Stimulated activated naive B cell treated with anti-CD40 and anti-IgM and Interleukin-4, amounts not matched to agents 10 μg/mL and 1 μg/mL and 100 μg/mL, for 72 hours (primary cell): ENCODE measurements around the gene PLEKHG3.

Experiments used
- ATAC-seq, 2 donors: fragments of 150-1000 bp; cut with Tn5 transposase; replicated peaks; 2 replicates each; pipeline ENCODE4 v1.10.0; 2021; ENCODE audit warnings: moderate library complexity in 1 of 2
- DNase-seq: peaks from one replicate; pipeline ENCODE4 v3.0.0; 2021
- H3K27ac Mint-ChIP-seq: one replicate; pipeline ENCODE4 v1.8.0; 2022; ENCODE audit warnings: mild to moderate bottlenecking, mixed read lengths
- H3K27me3 Mint-ChIP-seq, 2 donors: one replicate each; pipeline ENCODE4 v1.8.0; 2022; ENCODE audit warnings: mixed read lengths in 2 of 2
- H3K36me3 Mint-ChIP-seq, 2 donors: one replicate each; pipeline ENCODE4 v1.8.0; 2022; ENCODE audit warnings: mixed read lengths in 2 of 2, mild to moderate bottlenecking in 1 of 2
- H3K4me1 Mint-ChIP-seq, 2 donors: one replicate each; pipeline ENCODE4 v1.8.0; 2022; ENCODE audit warnings: mixed read lengths in 2 of 2, mild to moderate bottlenecking in 1 of 2
- H3K4me3 Mint-ChIP-seq, 2 donors: one replicate each; pipeline ENCODE4 v1.8.0; 2022; ENCODE audit warnings: mild to moderate bottlenecking in 2 of 2, mixed read lengths in 2 of 2, moderate library complexity in 1 of 2
- H3K9me3 Mint-ChIP-seq, 2 donors: one replicate each; pipeline ENCODE4 v1.8.0; 2022; ENCODE audit warnings: mixed read lengths in 2 of 2, mild to moderate bottlenecking in 1 of 2

PLEKHG3 gene

DNA sequence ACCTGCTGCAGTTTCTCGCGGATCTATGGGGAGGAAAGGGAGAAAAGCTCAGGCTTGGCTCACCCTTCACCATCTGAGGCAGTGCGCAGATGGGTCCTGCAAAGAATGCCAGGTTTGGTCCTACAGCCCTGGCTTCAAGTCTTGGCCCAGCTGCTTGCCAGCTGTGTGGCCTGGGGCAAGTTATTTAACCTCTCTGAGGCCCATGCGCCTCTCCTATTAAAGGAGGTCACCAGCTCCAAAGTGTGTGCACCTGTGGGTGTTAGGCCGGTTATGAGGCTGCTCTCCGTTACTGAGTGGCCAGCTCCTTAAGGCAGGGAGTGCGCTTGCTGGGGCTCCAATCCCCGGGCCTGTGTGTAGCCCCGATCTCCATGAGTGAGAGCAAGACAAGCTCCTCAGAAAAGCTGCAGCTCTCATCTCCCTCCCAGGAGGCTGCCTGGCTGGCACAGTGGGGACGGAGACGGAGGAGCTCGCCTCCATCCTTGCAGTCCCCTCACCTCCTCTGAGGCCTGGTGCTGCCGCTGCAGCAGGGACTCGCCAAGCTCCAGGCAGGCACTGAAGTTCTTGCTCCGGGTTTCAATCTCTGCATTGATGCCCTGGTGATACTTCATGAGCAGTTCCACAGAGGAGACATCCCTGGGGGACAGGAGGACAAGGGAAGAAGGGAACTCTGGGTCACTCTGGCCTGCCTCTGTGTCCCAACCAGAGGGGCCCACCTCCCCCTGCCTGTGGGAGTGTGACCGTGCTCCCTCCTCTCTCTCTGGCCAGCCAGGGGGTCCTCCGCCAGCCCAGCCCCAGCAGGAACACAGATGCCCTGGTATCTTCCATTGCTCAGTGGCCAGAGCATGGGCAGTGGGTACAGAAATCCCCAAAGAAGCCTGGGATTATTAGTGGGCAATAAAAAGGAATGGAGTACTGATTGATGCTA is 65.1 kb downstream of the PLEKHG3 start:
- Mint-ChIP-seq H3K4me1 (peaks cover 5 to 8% of the 10 kb centered on the region in 2 donors), H3K36me3 (no peaks in the 10 kb centered on the region), H3K27me3 (peaks cover 5% of the 10 kb centered on the region in 2 donors), H3K4me3 (no peak overlapping the region), H3K9me3 (no peaks in the 10 kb centered on the region), H3K27ac (no peak overlapping the region)
- ATAC-seq (no peak), DNase-seq (no peak)

DNA sequence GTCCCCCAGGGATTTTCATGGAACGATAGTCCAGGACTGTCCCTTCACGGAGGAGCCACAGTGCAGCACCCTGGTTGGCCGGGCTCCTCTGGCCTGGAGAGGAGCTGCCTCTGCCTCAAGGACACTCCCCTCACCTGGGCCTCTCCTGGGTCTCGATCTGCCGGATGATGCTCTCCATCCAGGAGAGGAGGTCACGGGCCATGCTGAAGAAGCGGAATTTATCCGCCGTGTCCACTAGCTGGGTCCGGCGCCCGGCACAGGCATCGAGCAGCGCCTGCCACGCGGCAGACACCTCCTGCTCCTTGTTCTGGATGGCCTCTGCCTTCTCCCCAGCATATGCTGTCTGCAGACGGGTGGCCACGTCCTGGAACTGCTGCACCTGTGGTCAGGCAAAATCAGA is 66.5 kb downstream of the PLEKHG3 start:
- DNase-seq (no peak), ATAC-seq (no peak)
- Mint-ChIP-seq H3K9me3 (no peaks in the 10 kb centered on the region), H3K27ac (no peak overlapping the region), H3K27me3 (peaks cover 0 to 4% of the 10 kb centered on the region in 2 donors), H3K36me3 (no peaks in the 10 kb centered on the region), H3K4me3 (no peak overlapping the region), H3K4me1 (peaks cover 0 to 3% of the 10 kb centered on the region in 2 donors)

DNA sequence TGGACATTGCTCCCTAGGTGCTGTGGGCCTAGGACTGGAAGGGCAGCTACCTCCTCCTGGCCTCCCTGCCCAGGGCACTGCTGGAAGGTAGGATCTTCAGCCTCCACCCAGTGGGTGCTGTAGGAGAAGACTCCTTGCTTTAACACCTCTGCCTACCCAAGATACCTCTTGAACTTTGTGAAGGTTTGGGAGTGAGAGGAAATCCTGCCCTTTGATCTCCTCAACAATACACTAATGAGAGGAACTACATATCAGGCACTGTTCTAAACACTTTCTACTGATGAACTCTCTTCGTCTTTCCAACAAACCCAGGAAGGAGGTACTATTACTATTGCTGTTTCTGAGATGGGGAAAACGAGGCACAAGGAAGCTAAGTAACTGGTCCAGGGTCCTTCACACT is 66.9 kb downstream of the PLEKHG3 start:
- DNase-seq (no peak), ATAC-seq (no peak)
- no peaks in the 10 kb centered on the region for H3K4me1 Mint-ChIP-seq
- no peaks in the 10 kb centered on the region for H3K9me3 Mint-ChIP-seq
- H3K4me3 Mint-ChIP-seq: no peak overlapping the region
- H3K27ac Mint-ChIP-seq: no peak overlapping the region
- H3K36me3 Mint-ChIP-seq: no peaks in the 10 kb centered on the region
- H3K27me3 Mint-ChIP-seq: no peaks in the 10 kb centered on the region

DNA sequence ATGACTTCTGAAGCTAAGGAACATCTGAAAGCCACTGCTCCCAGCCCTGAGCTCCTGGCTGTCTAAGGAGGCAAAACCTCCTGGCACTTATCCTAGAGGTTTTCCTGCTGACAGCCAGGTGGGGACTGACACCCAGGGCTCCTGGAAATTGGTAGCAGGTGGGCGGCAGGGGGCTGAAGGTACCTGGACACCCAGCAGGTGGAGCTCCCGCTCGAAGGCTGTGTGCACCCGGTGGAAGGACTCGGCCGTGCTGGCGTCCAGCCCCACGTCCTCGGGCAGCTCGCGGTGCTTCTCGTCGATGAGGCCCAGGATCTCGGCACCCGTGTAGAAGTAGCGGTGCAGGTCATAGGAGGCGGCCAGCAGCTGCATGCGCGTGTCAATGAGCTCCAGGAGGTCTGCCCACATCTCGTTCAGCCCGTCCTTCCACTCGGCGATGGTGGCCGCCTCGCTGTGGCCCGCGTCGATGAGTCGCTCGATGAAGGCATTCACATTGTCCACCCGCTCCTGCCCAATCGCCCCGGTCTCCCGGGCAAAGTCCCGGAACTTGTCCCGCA is 68.2 kb downstream of the PLEKHG3 start:
- Mint-ChIP-seq H3K9me3 (no peaks in the 10 kb centered on the region), H3K27ac (no peak overlapping the region), H3K4me3 (no peak overlapping the region), H3K4me1 (no peaks in the 10 kb centered on the region), H3K36me3 (no peaks in the 10 kb centered on the region), H3K27me3 (no peaks in the 10 kb centered on the region)
- DNase-seq: no peak
- ATAC-seq: no peak

DNA sequence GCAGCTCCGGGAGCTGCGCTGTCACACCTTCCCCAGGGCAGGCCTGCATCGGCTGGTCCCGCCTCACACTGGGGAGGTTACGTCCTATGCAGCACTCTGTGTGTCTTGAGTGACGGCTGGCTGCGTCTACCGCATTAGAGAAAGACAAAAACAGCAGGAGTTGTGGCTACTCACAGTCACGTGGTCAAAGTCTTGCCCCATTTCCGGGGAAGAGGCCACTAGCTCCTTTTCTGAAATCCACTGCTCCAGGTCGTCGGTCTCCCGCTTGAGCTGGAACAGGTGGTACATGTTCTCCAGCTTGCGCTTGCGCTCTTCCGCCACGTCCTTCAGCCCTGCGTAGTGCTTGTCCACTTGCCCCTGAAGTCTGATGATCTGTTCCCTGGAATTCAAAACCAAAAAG is 68.8 kb downstream of the PLEKHG3 start:
- H3K27me3 Mint-ChIP-seq: no peaks in the 10 kb centered on the region
- no peaks in the 10 kb centered on the region for H3K36me3 Mint-ChIP-seq
- DNase-seq: no peak
- H3K9me3 Mint-ChIP-seq: no peaks in the 10 kb centered on the region
- H3K27ac Mint-ChIP-seq: no peak overlapping the region
- H3K4me1 Mint-ChIP-seq: no peaks in the 10 kb centered on the region
- no peak for ATAC-seq
- no peak overlapping the region for H3K4me3 Mint-ChIP-seq

DNA sequence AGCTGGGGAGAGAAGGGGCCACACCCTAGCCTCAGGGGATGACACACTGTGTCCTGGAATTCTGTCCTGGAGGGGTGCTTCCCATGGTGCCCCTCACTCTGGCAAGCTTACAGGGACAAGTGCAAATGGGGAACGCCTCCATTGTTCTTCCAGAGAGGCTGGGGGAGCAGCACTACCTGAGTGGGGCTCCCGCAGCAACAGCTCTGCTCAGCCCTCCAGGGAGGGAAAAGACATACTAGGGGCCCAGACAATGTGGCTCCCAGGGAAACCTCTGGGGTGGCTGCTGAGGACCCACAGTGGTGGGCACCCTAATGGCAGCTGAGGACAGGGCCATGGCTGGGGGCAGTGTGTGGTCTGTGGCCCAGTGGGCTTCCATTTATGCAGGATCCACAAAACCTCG is 69.4 kb downstream of the PLEKHG3 start:
- no peaks in the 10 kb centered on the region for H3K4me1 Mint-ChIP-seq
- no peak overlapping the region for H3K27ac Mint-ChIP-seq
- no peak for ATAC-seq
- no peaks in the 10 kb centered on the region for H3K36me3 Mint-ChIP-seq
- no peaks in the 10 kb centered on the region for H3K9me3 Mint-ChIP-seq
- no peak for DNase-seq
- no peak overlapping the region for H3K4me3 Mint-ChIP-seq
- no peaks in the 10 kb centered on the region for H3K27me3 Mint-ChIP-seq

DNA sequence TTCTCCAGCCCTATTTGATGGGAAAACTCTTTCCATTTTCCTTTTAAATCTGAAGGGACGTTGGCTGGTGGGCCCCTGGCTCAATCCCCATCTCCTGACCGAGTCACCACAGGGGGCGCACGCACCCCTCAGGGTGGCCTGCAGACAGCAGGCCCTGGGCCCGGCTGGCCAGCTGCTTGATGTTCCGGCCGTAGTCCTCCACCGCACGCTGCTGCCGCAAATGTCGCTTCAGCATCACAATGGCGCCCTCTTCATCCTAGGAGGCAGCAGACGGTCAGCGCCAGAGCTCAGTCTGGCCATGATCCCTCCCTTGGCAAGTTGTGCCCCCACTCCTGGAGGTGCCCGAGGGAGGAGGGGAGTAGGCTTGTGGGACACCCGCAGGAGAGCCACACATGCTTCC is 70.0 kb downstream of the PLEKHG3 start:
- ATAC-seq: no peak
- H3K27ac Mint-ChIP-seq: no peak overlapping the region
- H3K27me3 Mint-ChIP-seq: no peaks in the 10 kb centered on the region
- no peaks in the 10 kb centered on the region for H3K36me3 Mint-ChIP-seq
- H3K9me3 Mint-ChIP-seq: no peaks in the 10 kb centered on the region
- no peaks in the 10 kb centered on the region for H3K4me1 Mint-ChIP-seq
- DNase-seq: no peak
- no peak overlapping the region for H3K4me3 Mint-ChIP-seq

DNA sequence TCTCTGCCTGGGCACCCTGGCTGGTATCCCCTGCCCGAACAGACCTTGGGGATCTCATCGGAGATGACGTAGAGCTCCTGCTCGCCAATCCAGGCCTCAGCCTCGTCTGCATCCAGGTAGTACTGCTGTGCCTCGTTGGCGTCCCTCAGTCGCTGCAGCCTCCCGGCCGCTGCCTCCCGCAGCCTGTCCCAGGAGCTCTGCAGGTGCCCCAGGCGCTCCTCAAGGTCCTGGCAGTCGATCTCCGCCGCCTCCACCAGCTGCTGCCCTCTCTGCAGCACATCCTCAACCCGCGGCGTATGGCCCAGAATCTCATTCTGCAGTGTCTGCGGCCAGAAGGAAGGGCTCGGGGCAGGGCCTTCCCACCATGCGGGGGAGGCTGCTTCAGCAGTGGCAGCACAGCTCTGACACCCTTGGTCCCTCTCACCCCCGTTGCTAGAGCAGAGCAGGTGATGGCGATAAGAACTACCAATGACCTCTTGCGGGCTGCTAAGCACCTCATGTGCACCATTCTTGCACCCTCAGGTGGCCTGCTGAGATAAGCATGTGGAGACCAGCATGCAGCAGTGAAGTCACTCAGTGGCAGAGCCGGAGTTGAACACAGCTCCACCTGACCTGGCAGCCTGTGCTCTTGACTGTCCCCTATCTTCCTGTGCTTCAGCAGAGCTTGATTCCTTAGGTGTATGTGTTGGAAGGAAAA is 71.0 kb downstream of the PLEKHG3 start:
- no peak for ATAC-seq
- H3K4me3 Mint-ChIP-seq: no peak overlapping the region
- H3K4me1 Mint-ChIP-seq: no peaks in the 10 kb centered on the region
- no peaks in the 10 kb centered on the region for H3K36me3 Mint-ChIP-seq
- no peak for DNase-seq
- no peaks in the 10 kb centered on the region for H3K9me3 Mint-ChIP-seq
- no peaks in the 10 kb centered on the region for H3K27me3 Mint-ChIP-seq
- no peak overlapping the region for H3K27ac Mint-ChIP-seq

DNA sequence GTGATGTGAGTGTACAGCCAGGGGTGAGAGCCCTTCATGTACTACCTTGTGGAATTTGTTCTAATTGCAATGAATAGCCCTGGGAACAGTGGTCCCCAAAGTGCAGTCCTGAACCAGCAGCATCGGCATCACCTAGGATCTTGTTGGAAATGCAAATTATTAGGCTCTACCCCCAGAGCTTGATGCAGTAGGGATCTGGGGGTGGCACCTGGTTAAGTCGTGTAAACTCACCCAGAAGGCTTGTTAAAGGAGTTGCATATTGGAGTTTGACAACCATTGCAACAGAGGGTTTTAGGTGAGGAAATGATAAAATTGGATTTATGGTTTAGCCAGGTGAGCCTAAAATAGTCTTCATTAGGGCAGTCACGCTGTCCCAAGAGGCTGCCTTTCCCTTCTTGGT is 73.2 kb downstream of the PLEKHG3 start:
- no peak for DNase-seq
- Mint-ChIP-seq H3K27ac (no peak overlapping the region), H3K4me3 (no peak overlapping the region), H3K36me3 (no peaks in the 10 kb centered on the region), H3K27me3 (no peaks in the 10 kb centered on the region), H3K4me1 (no peaks in the 10 kb centered on the region), H3K9me3 (no peaks in the 10 kb centered on the region)
- no peak for ATAC-seq

DNA sequence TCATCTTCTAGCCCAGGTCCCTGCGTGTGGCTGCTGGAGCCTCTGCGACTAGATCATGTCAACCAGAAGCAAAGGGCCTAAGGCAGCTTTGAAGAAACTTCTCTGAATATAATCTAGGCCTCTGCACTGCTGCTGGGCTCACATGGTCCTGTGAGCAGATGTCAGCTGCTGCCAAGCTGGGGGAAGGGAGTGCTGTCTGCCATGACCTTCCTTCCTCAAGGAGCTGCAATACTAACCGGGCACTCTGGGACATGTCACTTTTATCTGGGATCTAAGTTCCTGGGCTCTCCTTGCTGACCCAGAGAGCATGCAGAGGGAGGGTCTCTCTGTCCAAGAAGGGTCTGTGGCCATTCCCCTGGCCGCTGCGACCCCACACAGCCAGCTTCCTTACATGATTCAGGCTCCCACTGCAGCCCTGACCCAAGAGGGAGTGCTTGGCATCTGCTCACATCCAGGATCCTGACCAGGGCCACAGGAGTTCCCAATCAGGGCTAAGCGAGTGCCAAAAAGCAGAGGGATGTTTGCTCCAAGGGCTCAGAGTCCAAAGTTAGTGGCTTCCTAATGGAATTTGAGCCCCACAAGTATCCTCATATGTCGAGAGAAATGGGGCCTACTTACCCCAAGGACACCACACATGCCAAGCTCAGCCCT is 74.0 kb downstream of the PLEKHG3 start:
- DNase-seq (no peak), ATAC-seq (no peak)
- H3K4me1 Mint-ChIP-seq: no peaks in the 10 kb centered on the region
- H3K36me3 Mint-ChIP-seq: no peaks in the 10 kb centered on the region
- no peaks in the 10 kb centered on the region for H3K9me3 Mint-ChIP-seq
- no peak overlapping the region for H3K4me3 Mint-ChIP-seq
- H3K27ac Mint-ChIP-seq: no peak overlapping the region
- no peaks in the 10 kb centered on the region for H3K27me3 Mint-ChIP-seq

DNA sequence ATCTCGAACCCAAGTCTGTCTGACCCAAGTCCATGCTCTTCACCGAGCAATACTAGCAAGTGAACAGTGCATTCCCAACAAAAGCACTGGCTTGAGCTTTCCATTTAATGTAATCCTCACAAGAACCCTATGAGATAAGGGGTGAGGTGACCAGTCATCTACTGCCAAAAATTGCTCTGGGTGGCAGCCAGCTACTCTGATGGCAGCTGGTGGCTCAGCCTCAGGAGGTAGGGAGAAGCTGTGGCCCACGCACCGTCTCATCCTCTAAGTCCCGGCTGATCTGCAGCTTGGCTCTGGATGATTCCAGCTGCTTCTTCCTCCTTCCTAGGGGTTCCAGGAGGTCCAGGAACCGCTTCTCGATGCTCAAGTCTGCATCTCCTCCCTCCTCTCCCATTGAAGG is 75.2 kb downstream of the PLEKHG3 start:
- DNase-seq (no peak), ATAC-seq (no peak)
- Mint-ChIP-seq H3K4me1 (no peaks in the 10 kb centered on the region), H3K36me3 (no peaks in the 10 kb centered on the region), H3K9me3 (no peaks in the 10 kb centered on the region), H3K4me3 (no peak overlapping the region), H3K27ac (no peak overlapping the region), H3K27me3 (no peaks in the 10 kb centered on the region)

DNA sequence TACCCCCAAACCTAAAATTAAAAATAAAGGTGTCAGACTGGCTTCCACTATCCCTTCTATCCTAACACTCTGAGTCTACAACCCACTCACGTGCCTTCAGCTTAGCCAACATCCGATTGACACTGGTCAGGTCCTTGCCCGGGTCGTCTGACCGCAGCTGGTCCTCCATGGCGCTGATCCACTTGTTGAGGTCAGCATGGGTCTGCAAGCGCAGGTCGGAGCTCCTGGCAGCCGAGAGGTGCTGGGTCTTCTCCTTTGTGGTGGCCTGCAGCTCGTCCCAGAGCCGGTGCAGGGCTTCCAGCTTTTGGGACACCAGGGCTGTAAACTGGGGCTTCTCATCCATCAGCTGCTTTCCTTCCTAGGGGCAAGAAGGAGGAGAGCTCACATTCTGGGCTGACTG is 78.0 kb downstream of the PLEKHG3 start:
- Mint-ChIP-seq H3K36me3 (no peaks in the 10 kb centered on the region), H3K4me3 (no peak overlapping the region), H3K27me3 (peaks cover 0 to 7% of the 10 kb centered on the region in 2 donors), H3K9me3 (no peaks in the 10 kb centered on the region), H3K27ac (no peak overlapping the region), H3K4me1 (no peaks in the 10 kb centered on the region)
- ATAC-seq (no peak), DNase-seq (no peak)

DNA sequence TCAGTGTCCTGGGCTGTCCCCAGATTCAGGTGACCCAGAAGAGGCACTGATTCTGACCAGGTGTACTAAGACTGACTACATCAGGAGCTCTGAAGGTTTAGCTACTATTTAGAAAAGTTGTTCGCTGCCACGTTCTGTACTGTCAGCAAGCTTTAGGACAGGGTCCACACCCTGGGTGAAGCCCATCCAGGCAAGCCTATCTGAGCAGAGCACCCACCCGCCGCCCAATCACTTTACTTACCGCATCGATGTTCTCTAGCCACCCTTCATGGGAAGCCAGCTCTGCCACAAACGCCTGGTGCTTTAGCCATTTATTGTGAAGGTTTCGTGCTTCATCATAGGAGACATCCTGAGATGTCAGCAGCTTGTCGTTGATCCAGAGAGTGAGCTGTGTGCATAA is 79.8 kb downstream of the PLEKHG3 start:
- H3K4me3 Mint-ChIP-seq: no peak overlapping the region
- peaks cover 0 to 10% of the 10 kb centered on the region in 2 donors for H3K27me3 Mint-ChIP-seq
- no peak for DNase-seq
- no peak for ATAC-seq
- no peak overlapping the region for H3K27ac Mint-ChIP-seq
- H3K4me1 Mint-ChIP-seq: no peaks in the 10 kb centered on the region
- H3K36me3 Mint-ChIP-seq: no peaks in the 10 kb centered on the region
- H3K9me3 Mint-ChIP-seq: no peaks in the 10 kb centered on the region

DNA sequence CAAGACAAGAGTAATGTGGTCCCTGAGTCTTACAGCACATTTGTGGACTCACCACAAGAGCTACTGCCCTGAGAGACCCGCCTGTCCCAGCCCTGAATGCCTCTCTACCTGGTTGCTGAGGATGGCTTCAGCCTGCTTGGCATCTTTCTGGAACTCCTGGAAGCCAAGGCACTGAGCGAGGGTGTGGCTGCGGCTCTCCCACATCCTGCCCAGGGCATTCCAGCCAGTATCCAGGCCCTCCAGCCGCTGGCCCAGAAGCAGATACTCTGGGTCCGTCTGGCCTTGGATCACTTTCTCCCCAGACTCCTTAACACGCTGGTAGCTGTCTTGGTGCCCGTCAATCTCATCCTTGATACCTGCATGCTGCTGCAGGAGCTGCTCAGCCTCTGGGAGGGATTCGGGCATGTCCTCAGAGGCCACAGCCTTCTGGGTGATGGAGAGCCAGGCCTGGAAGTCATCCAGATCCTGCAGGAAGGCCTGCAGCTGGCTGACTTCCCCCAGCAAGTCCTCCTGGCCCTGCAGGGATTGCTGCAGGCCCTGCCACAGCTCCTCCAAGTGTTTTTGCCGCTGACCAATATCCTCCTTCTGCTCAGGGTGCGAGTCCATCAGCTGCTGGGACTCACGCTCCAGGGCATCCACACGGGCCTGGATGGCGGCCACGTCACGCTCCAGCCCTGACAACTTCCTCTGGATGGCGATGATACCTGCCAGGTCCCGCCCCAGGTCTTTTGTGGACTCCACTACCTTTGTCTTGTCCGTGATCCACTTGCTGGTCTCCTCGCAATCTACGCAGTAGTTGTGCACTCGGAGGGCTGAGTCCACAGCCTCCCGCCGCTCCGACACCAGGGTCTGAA is 82.3 kb downstream of the PLEKHG3 start:
- H3K27ac Mint-ChIP-seq: no peak overlapping the region
- H3K9me3 Mint-ChIP-seq: no peaks in the 10 kb centered on the region
- H3K4me1 Mint-ChIP-seq: no peaks in the 10 kb centered on the region
- peaks cover 0 to 10% of the 10 kb centered on the region in 2 donors for H3K27me3 Mint-ChIP-seq
- H3K4me3 Mint-ChIP-seq: no peak overlapping the region
- no peaks in the 10 kb centered on the region for H3K36me3 Mint-ChIP-seq
- ATAC-seq (no peak), DNase-seq (no peak)
